HepG2 (cell line): Measurements from ENCODE around the gene FAM168A. TPM values are rescaled to one million over a fixed set of nuclear protein-coding genes. Genes with fewer than 3 reads are reported as not detected.

Source experiments
- ATAC-seq: fragments of 200-7000 bp; cut with Tn5 transposase; 3 replicates; pipeline ENCODE4 v1.9.1; 2020; ENCODE audit warnings: mild to moderate bottlenecking, moderate library complexity
- BruUV-seq: library from RNA; stranded (reverse); fragments of 400-500 nt; replicated peaks from 2 replicates; lab custom pipeline; 2021; lab: Mats Ljungman, UMichigan
- CTCF ChIA-PET: fragments of 300-600 bp; formaldehyde crosslinking; extraction: SDS; loops from one replicate; lab custom pipeline; 2021; ENCODE audit warnings: low total read pairs, inconsistent platforms, low intra/inter-chr PET ratio; lab: Yijun Ruan, JAX
- POLR2A ChIA-PET: fragments of 350-600 bp; sonication (Branson Sonifier 250); formaldehyde crosslinking; loops from one replicate; lab custom pipeline; 2020; ENCODE audit warnings: antibody characterized with exemption, inconsistent platforms; lab: Yijun Ruan, JAX
- DNase-seq: peaks from one replicate; pipeline ENCODE4 v3.0.0-alpha.2; 2015; ENCODE audit warnings: low spot score
- FAIRE-seq: peaks from 3 replicates; lab custom pipeline; 2011; peaks lifted over from hg19 to GRCh38; lab: Jason Lieb, UNC
- H2AFZ ChIP-seq: one replicate; pipeline ENCODE4 v1.6.1; 2011; ENCODE audit warnings: low read length, inconsistent platforms
- H3K27ac ChIP-seq: fragments of 300-600 bp; 3 replicates; pipeline ENCODE4 v1.8.0; 2011; ENCODE audit warnings: mixed run types, mild to moderate bottlenecking, mixed read lengths, low read length, inconsistent platforms; ENCODE audit not compliant: insufficient read depth; ENCODE audit errors: extremely low read length
- H3K27me3 ChIP-seq, 2 experiments: fragments of 200-600 bp in 1 of 2; 2 replicates in 1 of 2; 3 replicates in 1 of 2; pipeline versions ENCODE4 v1.6.0 to v1.8.0; 2011; ENCODE audit warnings: low read length in 2 of 2, mild to moderate bottlenecking in 2 of 2, moderate library complexity in 2 of 2, inconsistent platforms in 1 of 2; ENCODE audit not compliant: insufficient read depth in 2 of 2, control insufficient read depth in 1 of 2
- H3K36me3 ChIP-seq, 2 experiments: fragments of 200-600 bp in 1 of 2; replicated peaks in 1 of 2; 2 replicates in 1 of 2; 3 replicates in 1 of 2; pipeline versions ENCODE4 v1.5.1 to v1.8.0; 2011; ENCODE audit warnings: low read length in 2 of 2, inconsistent platforms in 1 of 2; ENCODE audit not compliant: insufficient read depth in 2 of 2, control insufficient read depth in 1 of 2
- H3K4me1 ChIP-seq: 2 replicates; pipeline ENCODE4 v1.5.1; 2012; ENCODE audit warnings: low read length, inconsistent platforms; ENCODE audit not compliant: insufficient read depth
- H3K4me2 ChIP-seq: 2 replicates; pipeline ENCODE4 v1.6.0; 2011; ENCODE audit warnings: low read depth, low read length, inconsistent platforms
- H3K4me3 ChIP-seq, 3 experiments: fragments of 200-600 bp in 1 of 3; sonication (generic), shearing (Covaris generic) in 1 of 3; replicated peaks in 1 of 3; 2 replicates each; pipeline ENCODE4 v1.5.1; 2011 to 2016; ENCODE audit warnings: low read length in 3 of 3, inconsistent platforms in 2 of 3, low read depth in 2 of 3, mild to moderate bottlenecking in 2 of 3, control low read depth in 1 of 3, mixed read lengths in 1 of 3; ENCODE audit not compliant: insufficient read depth in 1 of 3
- H3K79me2 ChIP-seq: one replicate; pipeline ENCODE4 v1.6.1; 2011; ENCODE audit warnings: low read length, inconsistent platforms; ENCODE audit not compliant: insufficient read depth
- H3K9ac ChIP-seq: 2 replicates; pipeline ENCODE4 v1.6.0; 2011; ENCODE audit warnings: mild to moderate bottlenecking, low read depth, low read length, inconsistent platforms; ENCODE audit not compliant: insufficient read depth
- H3K9me3 ChIP-seq: 2 replicates; pipeline ENCODE4 v1.5.1; 2012; ENCODE audit warnings: mild to moderate bottlenecking, low read length
- H4K20me1 ChIP-seq: 2 replicates; pipeline ENCODE4 v1.6.0; 2011; ENCODE audit warnings: inconsistent platforms, mild to moderate bottlenecking, low read length, moderate library complexity; ENCODE audit not compliant: insufficient read depth
- DR1 ChIP-seq: sonication (generic); formaldehyde crosslinking; IDR thresholded peaks from 2 replicates; pipeline ENCODE4 v1.8.0; 2021; ENCODE audit warnings: mild to moderate bottlenecking, missing genetic modification reagents, inconsistent platforms
- E2F5 ChIP-seq: sonication (generic); formaldehyde crosslinking; conservative IDR thresholded peaks from 2 replicates; pipeline ENCODE4 v1.4.0; 2020; ENCODE audit warnings: missing genetic modification reagents
- GTF3A ChIP-seq: sonication (generic); formaldehyde crosslinking; conservative IDR thresholded peaks from 2 replicates; pipeline ENCODE4 v1.4.0; 2020; ENCODE audit warnings: mild to moderate bottlenecking, missing genetic modification reagents
- HDAC1 ChIP-seq: sonication (generic); formaldehyde crosslinking; IDR thresholded peaks from 2 replicates; pipeline ENCODE4 v1.5.1; 2020; ENCODE audit warnings: mild to moderate bottlenecking, missing genetic modification reagents
- HNRNPH1 ChIP-seq: fragments of 200-400 bp; formaldehyde crosslinking; optimal IDR thresholded peaks from 2 replicates; pipeline ENCODE3; 2017; ENCODE audit warnings: mild to moderate bottlenecking, low read depth, low read length
- MTF1 ChIP-seq: sonication (generic); formaldehyde crosslinking; IDR thresholded peaks from 2 replicates; pipeline ENCODE4 v1.5.0; 2020; ENCODE audit warnings: missing genetic modification reagents
- PHF5A ChIP-seq: IDR thresholded peaks from one replicate; pipeline ENCODE4 v1.6.1; 2018; ENCODE audit warnings: low read depth, missing genetic modification reagents; ENCODE audit not compliant: unreplicated experiment
- XRCC5 ChIP-seq: fragments of 200-400 bp; formaldehyde crosslinking; optimal IDR thresholded peaks from 2 replicates; pipeline ENCODE3; 2017; ENCODE audit warnings: mild to moderate bottlenecking, low read length
- ZBTB7A ChIP-seq: sonication (generic); formaldehyde crosslinking; IDR thresholded peaks from 2 replicates; pipeline ENCODE4 v1.8.0; 2022; ENCODE audit warnings: mild to moderate bottlenecking, missing genetic modification reagents
- ZNF260 ChIP-seq: sonication (generic); formaldehyde crosslinking; IDR thresholded peaks from 2 replicates; pipeline ENCODE4 v1.4.0; 2020; ENCODE audit warnings: missing genetic modification reagents, low read depth, mild to moderate bottlenecking, borderline replicate concordance
- ZNF337 ChIP-seq: sonication (generic); formaldehyde crosslinking; IDR thresholded peaks from 2 replicates; pipeline ENCODE4 v1.5.1; 2020; ENCODE audit warnings: missing genetic modification reagents, low read depth, mild to moderate bottlenecking, borderline replicate concordance
- ZNF552 ChIP-seq: sonication (generic); formaldehyde crosslinking; IDR thresholded peaks from 2 replicates; pipeline ENCODE4 v1.9.0; 2022; ENCODE audit warnings: missing genetic modification reagents, mild to moderate bottlenecking, borderline replicate concordance
- ZNF83 ChIP-seq: sonication (generic); formaldehyde crosslinking; IDR thresholded peaks from 2 replicates; pipeline ENCODE4 v1.4.0; 2020; ENCODE audit warnings: missing genetic modification reagents, mild to moderate bottlenecking, borderline replicate concordance
- ZSCAN29 ChIP-seq: sonication (generic); formaldehyde crosslinking; conservative IDR thresholded peaks from 2 replicates; pipeline ENCODE4 v1.4.0; 2020; ENCODE audit warnings: mild to moderate bottlenecking, missing genetic modification reagents
- ZZZ3 ChIP-seq: sonication (generic); formaldehyde crosslinking; IDR thresholded peaks from 2 replicates; pipeline ENCODE4 v1.4.0; 2020; ENCODE audit warnings: missing genetic modification reagents, mild to moderate bottlenecking, borderline replicate concordance
- WGBS: methylation state at CpG from one replicate; pipeline ENCODE4 v1.1.6; 2017; ENCODE audit warnings: low lambda C conversion rate; 5-methylcytosine and 5-hydroxymethylcytosine counted together
- in situ Hi-C: cut with HindIII; loops from 2 replicates; pipeline ENCODE4 v1.10.0; 2017; ENCODE audit warnings: low pct_unique_long_range_greater_than_20kb; ENCODE audit not compliant: extremely low pct_ligation_motif_present
- intact Hi-C: fragments of 100-400 bp; cut with micrococcal nuclease; formaldehyde crosslinking; loops from one replicate; pipeline ENCODE4 v1.10.0; 2022; ENCODE audit not compliant: unreplicated experiment
- polyA plus RNA-seq, 8 experiments: library from polyadenylated mRNA; depleted of rRNA in 3 of 8; stranded (reverse) in 7 of 8; unstranded in 1 of 8; fragments of >200 nt; fragmentation: Illumina TruSeq in 4 of 8; extraction: Trizol in 4 of 8; gene quantifications; 2 replicates each; pipeline versions ENCODE4 v1.2.1 to v1.2.3, GENCODE V29; 2011 to 2016; ENCODE audit warnings: low read depth in 4 of 8, missing spikeins in 1 of 8, mixed read lengths in 1 of 8; ENCODE audit not compliant: insufficient read depth in 1 of 8
- total RNA-seq, 5 experiments: library from RNA; depleted of rRNA; stranded (reverse); fragments of >200 nt; fragmentation: Illumina TruSeq; extraction: Trizol; gene quantifications; 2 replicates each; pipeline ENCODE4 v1.2.3, GENCODE V29; 2016; ENCODE audit warnings: low read depth in 1 of 5
- TF ChIP-seq, protein P1 (sequence below), 2 experiments: IDR thresholded peaks; 2 replicates each; pipeline ENCODE4 v1.6.1; 2011 to 2012; ENCODE audit warnings: low read length in 2 of 2, borderline replicate concordance in 1 of 2, low read depth in 1 of 2, mild to moderate bottlenecking in 1 of 2, moderate library complexity in 1 of 2
- TF ChIP-seq, protein P2 (sequence below): sonication (generic); formaldehyde crosslinking; IDR thresholded peaks from 2 replicates; pipeline ENCODE4 v1.5.1; 2020; ENCODE audit warnings: missing genetic modification reagents, mild to moderate bottlenecking, borderline replicate concordance
- TF ChIP-seq, protein P3 (sequence below): sonication (generic); formaldehyde crosslinking; IDR thresholded peaks from 2 replicates; pipeline ENCODE4 v1.8.1; 2023; ENCODE audit warnings: missing genetic modification reagents, inconsistent platforms, borderline replicate concordance

FAM168A gene
- total and polyA plus RNA-seq, 2 of the 13 experiments (the other 11 are each of a cell fraction or from before 2014, with no cell fraction given): 13.9 to 15.8 TPM

DNA sequence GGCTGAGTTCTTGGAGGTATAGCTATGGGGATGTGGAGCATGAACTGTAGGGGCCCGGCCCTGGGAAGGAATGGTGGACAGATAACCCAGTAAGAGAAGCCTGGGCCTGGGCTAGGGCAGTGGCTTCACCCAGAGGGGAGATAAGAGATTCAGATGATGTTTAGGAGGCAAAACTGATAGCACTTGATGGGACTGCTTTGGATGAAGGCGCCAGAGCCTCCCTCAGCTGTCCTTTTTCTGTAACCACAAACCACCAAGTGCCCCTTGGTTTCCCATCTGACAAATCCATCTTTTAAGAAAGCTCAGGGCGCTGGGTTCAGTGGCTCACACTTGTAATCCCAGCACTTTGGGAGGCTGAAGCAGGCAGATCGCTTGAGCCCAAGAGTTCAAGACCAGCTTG, 198.3 kb downstream of the FAM168A start:
- no peak for TF ChIP-seq ZSCAN29
- TF ChIP-seq ZNF337 (CRISPR knock-in tag): no peak
- no peak for TF ChIP-seq XRCC5
- TF ChIP-seq, protein P1, sequence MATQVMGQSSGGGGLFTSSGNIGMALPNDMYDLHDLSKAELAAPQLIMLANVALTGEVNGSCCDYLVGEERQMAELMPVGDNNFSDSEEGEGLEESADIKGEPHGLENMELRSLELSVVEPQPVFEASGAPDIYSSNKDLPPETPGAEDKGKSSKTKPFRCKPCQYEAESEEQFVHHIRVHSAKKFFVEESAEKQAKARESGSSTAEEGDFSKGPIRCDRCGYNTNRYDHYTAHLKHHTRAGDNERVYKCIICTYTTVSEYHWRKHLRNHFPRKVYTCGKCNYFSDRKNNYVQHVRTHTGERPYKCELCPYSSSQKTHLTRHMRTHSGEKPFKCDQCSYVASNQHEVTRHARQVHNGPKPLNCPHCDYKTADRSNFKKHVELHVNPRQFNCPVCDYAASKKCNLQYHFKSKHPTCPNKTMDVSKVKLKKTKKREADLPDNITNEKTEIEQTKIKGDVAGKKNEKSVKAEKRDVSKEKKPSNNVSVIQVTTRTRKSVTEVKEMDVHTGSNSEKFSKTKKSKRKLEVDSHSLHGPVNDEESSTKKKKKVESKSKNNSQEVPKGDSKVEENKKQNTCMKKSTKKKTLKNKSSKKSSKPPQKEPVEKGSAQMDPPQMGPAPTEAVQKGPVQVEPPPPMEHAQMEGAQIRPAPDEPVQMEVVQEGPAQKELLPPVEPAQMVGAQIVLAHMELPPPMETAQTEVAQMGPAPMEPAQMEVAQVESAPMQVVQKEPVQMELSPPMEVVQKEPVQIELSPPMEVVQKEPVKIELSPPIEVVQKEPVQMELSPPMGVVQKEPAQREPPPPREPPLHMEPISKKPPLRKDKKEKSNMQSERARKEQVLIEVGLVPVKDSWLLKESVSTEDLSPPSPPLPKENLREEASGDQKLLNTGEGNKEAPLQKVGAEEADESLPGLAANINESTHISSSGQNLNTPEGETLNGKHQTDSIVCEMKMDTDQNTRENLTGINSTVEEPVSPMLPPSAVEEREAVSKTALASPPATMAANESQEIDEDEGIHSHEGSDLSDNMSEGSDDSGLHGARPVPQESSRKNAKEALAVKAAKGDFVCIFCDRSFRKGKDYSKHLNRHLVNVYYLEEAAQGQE (IDR thresholded peaks at IDR 0.05; ENCODE audit: borderline replicate concordance in 1 of 2, low read depth in 1 of 2, low read length in 2 of 2): no peak
- TF ChIP-seq, protein P2, sequence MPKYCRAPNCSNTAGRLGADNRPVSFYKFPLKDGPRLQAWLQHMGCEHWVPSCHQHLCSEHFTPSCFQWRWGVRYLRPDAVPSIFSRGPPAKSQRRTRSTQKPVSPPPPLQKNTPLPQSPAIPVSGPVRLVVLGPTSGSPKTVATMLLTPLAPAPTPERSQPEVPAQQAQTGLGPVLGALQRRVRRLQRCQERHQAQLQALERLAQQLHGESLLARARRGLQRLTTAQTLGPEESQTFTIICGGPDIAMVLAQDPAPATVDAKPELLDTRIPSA (CRISPR knock-in tag): no peak
- no peak for TF ChIP-seq ZZZ3 (CRISPR knock-in tag)
- TF ChIP-seq, protein P3, sequence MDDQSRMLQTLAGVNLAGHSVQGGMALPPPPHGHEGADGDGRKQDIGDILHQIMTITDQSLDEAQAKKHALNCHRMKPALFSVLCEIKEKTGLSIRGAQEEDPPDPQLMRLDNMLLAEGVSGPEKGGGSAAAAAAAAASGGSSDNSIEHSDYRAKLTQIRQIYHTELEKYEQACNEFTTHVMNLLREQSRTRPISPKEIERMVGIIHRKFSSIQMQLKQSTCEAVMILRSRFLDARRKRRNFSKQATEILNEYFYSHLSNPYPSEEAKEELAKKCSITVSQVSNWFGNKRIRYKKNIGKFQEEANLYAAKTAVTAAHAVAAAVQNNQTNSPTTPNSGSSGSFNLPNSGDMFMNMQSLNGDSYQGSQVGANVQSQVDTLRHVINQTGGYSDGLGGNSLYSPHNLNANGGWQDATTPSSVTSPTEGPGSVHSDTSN (CRISPR knock-in tag): no peak
- TF ChIP-seq ZNF83: no peak
- TF ChIP-seq GTF3A (CRISPR knock-in tag): no peak
- TF ChIP-seq E2F5: no peak
- TF ChIP-seq PHF5A (CRISPR knock-in tag): no peak
- TF ChIP-seq DR1 (CRISPR knock-in tag): no peak
- no peak for TF ChIP-seq ZNF552
- TF ChIP-seq HDAC1 (CRISPR knock-in tag): no peak
- TF ChIP-seq ZNF260 (CRISPR knock-in tag): no peak
- no peak for TF ChIP-seq ZBTB7A
- no peak for TF ChIP-seq MTF1 (CRISPR knock-in tag)
- no peak for TF ChIP-seq HNRNPH1
- DNase-seq: no peak
- FAIRE-seq: no peak
- no peak overlapping the region for H2AFZ ChIP-seq
- no peak overlapping the region for H3K4me2 ChIP-seq
- no peak overlapping the region for H3K4me3 ChIP-seq
- in situ Hi-C loops (loop anchor here (5.0 to 10.0 kb wide), 2 partner anchors 225 to 263 kb away; no protein-coding TSS in a partner anchor), intact Hi-C loops (loop anchor here (5.0 to 10.0 kb wide), 2 partner anchors 225 to 533 kb away; no protein-coding TSS in a partner anchor)
- no peaks in the 10 kb centered on the region for H3K79me2 ChIP-seq
- ChIA-PET POLR2A (interaction anchor here (0.6 kb wide), 1 partner anchor 386 kb away, joined by 3 read pairs; no protein-coding TSS in a partner anchor), CTCF (no interaction called here)
- 93% methylated on average over 4 of the region's 4 CpGs for WGBS
- no peaks in the 10 kb centered on the region for H3K9me3 ChIP-seq
- no peak overlapping the region for H3K27ac ChIP-seq
- H3K27me3 ChIP-seq: no peaks in the 10 kb centered on the region
- peaks cover 8% of the 10 kb centered on the region for H3K4me1 ChIP-seq
- no peak for ATAC-seq
- no TSS peak for BruUV-seq
- H3K9ac ChIP-seq: no peak overlapping the region
- H4K20me1 ChIP-seq: no peaks in the 10 kb centered on the region
- peaks cover 5 to 7% of the 10 kb centered on the region in 2 experiments; a peak in 4 of 5 replicates for H3K36me3 ChIP-seq
